ENCODE results near the gene ZIC4.

DNA sequence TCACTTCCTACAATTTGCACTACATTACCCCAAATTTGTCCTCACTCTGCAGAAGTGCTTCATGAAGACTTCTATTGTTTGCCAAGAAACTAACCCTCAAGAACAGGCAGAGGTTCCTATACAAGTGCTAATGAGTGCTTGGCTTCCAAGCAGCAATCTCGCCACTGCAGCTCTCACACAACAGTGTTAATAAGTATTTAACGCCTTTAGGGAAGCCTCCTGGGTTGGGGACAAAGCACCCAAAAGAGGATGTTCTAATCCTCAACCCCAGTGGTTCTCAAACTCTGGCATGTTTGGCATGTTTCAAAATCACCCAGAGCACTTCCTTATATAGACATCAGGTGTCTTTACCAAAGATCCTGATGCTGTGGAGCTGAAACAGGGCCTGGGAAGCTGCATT is 64.6 kb downstream of the ZIC4 start:
- TF ChIP-seq, protein P1, sequence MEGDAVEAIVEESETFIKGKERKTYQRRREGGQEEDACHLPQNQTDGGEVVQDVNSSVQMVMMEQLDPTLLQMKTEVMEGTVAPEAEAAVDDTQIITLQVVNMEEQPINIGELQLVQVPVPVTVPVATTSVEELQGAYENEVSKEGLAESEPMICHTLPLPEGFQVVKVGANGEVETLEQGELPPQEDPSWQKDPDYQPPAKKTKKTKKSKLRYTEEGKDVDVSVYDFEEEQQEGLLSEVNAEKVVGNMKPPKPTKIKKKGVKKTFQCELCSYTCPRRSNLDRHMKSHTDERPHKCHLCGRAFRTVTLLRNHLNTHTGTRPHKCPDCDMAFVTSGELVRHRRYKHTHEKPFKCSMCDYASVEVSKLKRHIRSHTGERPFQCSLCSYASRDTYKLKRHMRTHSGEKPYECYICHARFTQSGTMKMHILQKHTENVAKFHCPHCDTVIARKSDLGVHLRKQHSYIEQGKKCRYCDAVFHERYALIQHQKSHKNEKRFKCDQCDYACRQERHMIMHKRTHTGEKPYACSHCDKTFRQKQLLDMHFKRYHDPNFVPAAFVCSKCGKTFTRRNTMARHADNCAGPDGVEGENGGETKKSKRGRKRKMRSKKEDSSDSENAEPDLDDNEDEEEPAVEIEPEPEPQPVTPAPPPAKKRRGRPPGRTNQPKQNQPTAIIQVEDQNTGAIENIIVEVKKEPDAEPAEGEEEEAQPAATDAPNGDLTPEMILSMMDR (IDR thresholded peaks at IDR 0.05 in 4 of 5, conservative IDR thresholded peaks at IDR 0.05 in 1 of 5): no peak
- no peak for TF ChIP-seq POLR2A (IDR thresholded peaks at IDR 0.05)
